H9 (cell line): ENCODE results near the gene CDK5R1. TPM values are rescaled to one million over a fixed set of nuclear protein-coding genes. Genes with fewer than 3 reads are reported as not detected.

Source experiments
- DNase-seq: peaks from one replicate; pipeline ENCODE4 v3.0.0-alpha.2; 2017
- H2AFZ ChIP-seq: one replicate; pipeline ENCODE4 v1.6.1; 2013; ENCODE audit warnings: mild to moderate bottlenecking, low read length, control low read depth, moderate library complexity
- H2AK5ac ChIP-seq: 2 replicates; pipeline ENCODE4 v1.6.1; 2013; ENCODE audit warnings: low read length, control low read depth, mixed read lengths; ENCODE audit not compliant: insufficient read length
- H2BK120ac ChIP-seq: one replicate; pipeline ENCODE4 v1.6.1; 2013; ENCODE audit warnings: low read depth, mild to moderate bottlenecking, low read length, control low read depth, inconsistent platforms; ENCODE audit not compliant: poor library complexity, severe bottlenecking
- H2BK12ac ChIP-seq: 2 replicates; pipeline ENCODE4 v1.6.1; 2013; ENCODE audit warnings: low read length, control low read depth, mixed read lengths, low read depth; ENCODE audit not compliant: insufficient read length
- H2BK15ac ChIP-seq: 2 replicates; pipeline ENCODE4 v1.6.1; 2013; ENCODE audit warnings: low read depth, low read length, control low read depth
- H2BK20ac ChIP-seq: one replicate; pipeline ENCODE4 v1.6.1; 2013; ENCODE audit warnings: low read depth, mild to moderate bottlenecking, low read length, control low read depth, inconsistent platforms; ENCODE audit not compliant: poor library complexity, severe bottlenecking
- H2BK5ac ChIP-seq: 2 replicates; pipeline ENCODE4 v1.6.1; 2013; ENCODE audit warnings: low read length, control low read depth, mixed read lengths; ENCODE audit not compliant: insufficient read length
- H3K14ac ChIP-seq: 2 replicates; pipeline ENCODE4 v1.6.1; 2013; ENCODE audit warnings: low read length, control low read depth; ENCODE audit not compliant: insufficient read depth
- H3K18ac ChIP-seq: 2 replicates; pipeline ENCODE4 v1.6.1; 2013; ENCODE audit warnings: low read depth, mild to moderate bottlenecking, mixed read lengths, low read length, control low read depth; ENCODE audit not compliant: insufficient read length
- H3K23ac ChIP-seq: 2 replicates; pipeline ENCODE4 v1.6.1; 2013; ENCODE audit warnings: low read length, control low read depth, mixed read lengths, low read depth; ENCODE audit not compliant: insufficient read length
- H3K23me2 ChIP-seq: 2 replicates; pipeline ENCODE4 v1.6.1; 2013; ENCODE audit warnings: low read depth, mild to moderate bottlenecking, mixed read lengths, low read length, control low read depth; ENCODE audit not compliant: insufficient read length, poor library complexity, severe bottlenecking
- H3K27ac ChIP-seq: 2 replicates; pipeline ENCODE4 v1.5.1; 2013; ENCODE audit warnings: low read length, control low read depth, mixed read lengths, low read depth; ENCODE audit not compliant: insufficient read length
- H3K27me3 ChIP-seq: 2 replicates; pipeline ENCODE4 v1.6.1; 2013; ENCODE audit warnings: low read length, control low read depth, inconsistent platforms; ENCODE audit not compliant: insufficient read depth
- H3K4ac ChIP-seq: 2 replicates; pipeline ENCODE4 v1.6.1; 2013; ENCODE audit warnings: low read depth, mild to moderate bottlenecking, control low read depth, inconsistent platforms, low read length, moderate library complexity
- H3K4me1 ChIP-seq: 2 replicates; pipeline ENCODE4 v1.6.1; 2013; ENCODE audit warnings: low read length, control low read depth, inconsistent platforms; ENCODE audit not compliant: insufficient read depth
- H3K4me2 ChIP-seq: 2 replicates; pipeline ENCODE4 v1.6.1; 2013; ENCODE audit warnings: low read length, control low read depth, mixed read lengths; ENCODE audit not compliant: insufficient read length, insufficient read depth
- H3K56ac ChIP-seq: 2 replicates; pipeline ENCODE4 v1.6.1; 2013; ENCODE audit warnings: low read depth, mild to moderate bottlenecking, mixed read lengths, low read length, control low read depth; ENCODE audit not compliant: insufficient read length
- H3K79me1 ChIP-seq: 2 replicates; pipeline ENCODE4 v1.6.1; 2013; ENCODE audit warnings: low read depth, mild to moderate bottlenecking, moderate library complexity, low read length, control low read depth, inconsistent platforms; ENCODE audit not compliant: insufficient read depth, poor library complexity, severe bottlenecking
- H3K79me2 ChIP-seq: 2 replicates; pipeline ENCODE4 v1.6.1; 2013; ENCODE audit warnings: low read length, control low read depth, inconsistent platforms; ENCODE audit not compliant: insufficient read depth
- H3K9ac ChIP-seq: 2 replicates; pipeline ENCODE4 v1.6.1; 2013; ENCODE audit warnings: low read length, control low read depth, mixed read lengths; ENCODE audit not compliant: insufficient read length; ENCODE audit errors: extremely low read depth
- H3K9me3 ChIP-seq: one replicate; pipeline ENCODE4 v1.6.1; 2013; ENCODE audit warnings: low read depth, low read length, inconsistent platforms; ENCODE audit not compliant: control insufficient read depth
- H3T11ph ChIP-seq: one replicate; pipeline ENCODE4 v1.6.1; 2013; ENCODE audit warnings: mild to moderate bottlenecking, low read length, control low read depth, inconsistent platforms
- H4K20me1 ChIP-seq: one replicate; pipeline ENCODE4 v1.6.1; 2013; ENCODE audit not compliant: control insufficient read depth, insufficient read length, insufficient read depth
- H4K5ac ChIP-seq: 2 replicates; pipeline ENCODE4 v1.6.1; 2013; ENCODE audit warnings: low read depth, mild to moderate bottlenecking, mixed read lengths, low read length, control low read depth; ENCODE audit not compliant: insufficient read length
- H4K8ac ChIP-seq: replicated peaks from 2 replicates; pipeline ENCODE4 v1.6.1; 2013; ENCODE audit warnings: low read length, control low read depth, mixed read lengths, low read depth; ENCODE audit not compliant: insufficient read length
- H4K91ac ChIP-seq: 2 replicates; pipeline ENCODE4 v1.6.1; 2013; ENCODE audit warnings: low read depth, mild to moderate bottlenecking, moderate library complexity, mixed read lengths, low read length, control low read depth; ENCODE audit not compliant: insufficient read length
- H3K27ac Mint-ChIP-seq, 3 experiments: 2 replicates in 2 of 3; 3 replicates in 1 of 3; pipeline ENCODE4 v1.8.0; 2020 to 2021; ENCODE audit warnings: mixed read lengths in 3 of 3, mild to moderate bottlenecking in 1 of 3, moderate library complexity in 1 of 3
- H3K27me3 Mint-ChIP-seq: 2 replicates; pipeline ENCODE4 v1.8.0; 2021; ENCODE audit warnings: low read depth, mild to moderate bottlenecking, moderate library complexity, mixed read lengths
- H3K36me3 Mint-ChIP-seq, 3 experiments: 2 replicates in 2 of 3; 3 replicates in 1 of 3; pipeline ENCODE4 v1.8.0; 2020 to 2021; ENCODE audit warnings: low read depth in 3 of 3, mixed read lengths in 3 of 3; ENCODE audit not compliant: insufficient read depth in 1 of 3
- H3K4me1 Mint-ChIP-seq, 2 experiments: 2 replicates each; pipeline ENCODE4 v1.8.0; 2020; ENCODE audit warnings: mixed read lengths in 2 of 2
- H3K4me3 Mint-ChIP-seq, 2 experiments: 2 replicates in 1 of 2; 3 replicates in 1 of 2; pipeline ENCODE4 v1.8.0; 2020 to 2021; ENCODE audit warnings: mild to moderate bottlenecking in 2 of 2, mixed read lengths in 2 of 2, moderate library complexity in 1 of 2
- H3K9me3 Mint-ChIP-seq, 2 experiments: 2 replicates in 1 of 2; 3 replicates in 1 of 2; pipeline ENCODE4 v1.8.0; 2020; ENCODE audit warnings: mild to moderate bottlenecking in 2 of 2, mixed read lengths in 2 of 2, moderate library complexity in 1 of 2
- WGBS: extraction: QIAGEN DNeasy Blood & Tissue Kit; methylation state at CpG from one replicate; pipeline ENCODE4 v1.1.7; 2013; ENCODE audit warnings: missing lambda C conversion rate, low lambda C conversion rate, mixed read lengths; ENCODE audit not compliant: insufficient read length; ENCODE audit errors: extremely low coverage; 5-methylcytosine and 5-hydroxymethylcytosine counted together
- total RNA-seq: library from RNA; stranded (reverse); gene quantifications from 2 replicates; pipeline ENCODE4 v1.2.1, GENCODE V29; 2021
- TF ChIP-seq, protein P1 (sequence below): fragments of 200-600 bp; sonication (generic); conservative IDR thresholded peaks from 3 replicates; pipeline ENCODE4 v1.8.0; 2021; ENCODE audit warnings: antibody characterized with exemption, mild to moderate bottlenecking

Gene CDK5R1
- total RNA-seq, 1 experiment from 2014 or later, result 11.4 TPM

- H3K27me3 ChIP-seq, result no peaks in the 10 kb centered on the region
- no peak overlapping the region for H3K18ac ChIP-seq
- H3K4me1 Mint-ChIP-seq, result peaks cover 44 to 51% of the 10 kb centered on the region in 2 experiments
- H3K27ac Mint-ChIP-seq, result no peak overlapping the region
- no peak overlapping the region for H2BK20ac ChIP-seq
- peaks cover 5% of the 10 kb centered on the region for H3K23me2 ChIP-seq
- H4K91ac ChIP-seq, result no peak overlapping the region
- H3K4me1 ChIP-seq, result peaks cover 9% of the 10 kb centered on the region; the same call in 1 of the 2 replicates
- H3K9ac ChIP-seq, result no peak overlapping the region
- H3K4ac ChIP-seq, result no peak overlapping the region
- peaks cover 10% of the 10 kb centered on the region for H3K27me3 Mint-ChIP-seq
- no peak overlapping the region for H3T11ph ChIP-seq
- no peak overlapping the region for H3K4me3 Mint-ChIP-seq
- H3K27ac ChIP-seq, result no peak overlapping the region
- H3K9me3 ChIP-seq, result no peaks in the 10 kb centered on the region
- no peaks in the 10 kb centered on the region for H3K79me2 ChIP-seq
- no peak overlapping the region for H2BK5ac ChIP-seq
- WGBS, result no CpG with 5 or more reads among the region's 4 CpGs
- no peak overlapping the region for H4K5ac ChIP-seq
- DNase-seq, result no peak
- TF ChIP-seq, protein P1, sequence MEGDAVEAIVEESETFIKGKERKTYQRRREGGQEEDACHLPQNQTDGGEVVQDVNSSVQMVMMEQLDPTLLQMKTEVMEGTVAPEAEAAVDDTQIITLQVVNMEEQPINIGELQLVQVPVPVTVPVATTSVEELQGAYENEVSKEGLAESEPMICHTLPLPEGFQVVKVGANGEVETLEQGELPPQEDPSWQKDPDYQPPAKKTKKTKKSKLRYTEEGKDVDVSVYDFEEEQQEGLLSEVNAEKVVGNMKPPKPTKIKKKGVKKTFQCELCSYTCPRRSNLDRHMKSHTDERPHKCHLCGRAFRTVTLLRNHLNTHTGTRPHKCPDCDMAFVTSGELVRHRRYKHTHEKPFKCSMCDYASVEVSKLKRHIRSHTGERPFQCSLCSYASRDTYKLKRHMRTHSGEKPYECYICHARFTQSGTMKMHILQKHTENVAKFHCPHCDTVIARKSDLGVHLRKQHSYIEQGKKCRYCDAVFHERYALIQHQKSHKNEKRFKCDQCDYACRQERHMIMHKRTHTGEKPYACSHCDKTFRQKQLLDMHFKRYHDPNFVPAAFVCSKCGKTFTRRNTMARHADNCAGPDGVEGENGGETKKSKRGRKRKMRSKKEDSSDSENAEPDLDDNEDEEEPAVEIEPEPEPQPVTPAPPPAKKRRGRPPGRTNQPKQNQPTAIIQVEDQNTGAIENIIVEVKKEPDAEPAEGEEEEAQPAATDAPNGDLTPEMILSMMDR, result no peak
- no peak overlapping the region for H3K23ac ChIP-seq
- H3K14ac ChIP-seq, result no peak overlapping the region
- no peak overlapping the region for H2BK12ac ChIP-seq
- H3K9me3 Mint-ChIP-seq, result no peaks in the 10 kb centered on the region
- H2BK120ac ChIP-seq, result no peak overlapping the region
- H3K79me1 ChIP-seq, result no peaks in the 10 kb centered on the region
- H2AK5ac ChIP-seq, result no peak overlapping the region
- no peaks in the 10 kb centered on the region for H3K36me3 Mint-ChIP-seq
- H3K56ac ChIP-seq, result no peak overlapping the region
- H4K20me1 ChIP-seq, result no peaks in the 10 kb centered on the region
- no peak overlapping the region for H3K4me2 ChIP-seq
- no peak overlapping the region for H2AFZ ChIP-seq
- H2BK15ac ChIP-seq, result no peak overlapping the region
- no peak overlapping the region for H4K8ac ChIP-seq
Measured at GRCh38 chr17:32514606-32515005, 27.8 kb downstream of the CDK5R1 start.
